HK-2 (cell line): Measurements from ENCODE around the gene GNPTG.
A peak's percentile ranks its signal among the peaks of the same experiment; 100 is the strongest.

Source experiments
- DNase-seq: peaks from one replicate; pipeline ENCODE4 v3.0.0-alpha.2; 2018; ENCODE audit not compliant: unreplicated experiment

Gene GNPTG

DNA sequence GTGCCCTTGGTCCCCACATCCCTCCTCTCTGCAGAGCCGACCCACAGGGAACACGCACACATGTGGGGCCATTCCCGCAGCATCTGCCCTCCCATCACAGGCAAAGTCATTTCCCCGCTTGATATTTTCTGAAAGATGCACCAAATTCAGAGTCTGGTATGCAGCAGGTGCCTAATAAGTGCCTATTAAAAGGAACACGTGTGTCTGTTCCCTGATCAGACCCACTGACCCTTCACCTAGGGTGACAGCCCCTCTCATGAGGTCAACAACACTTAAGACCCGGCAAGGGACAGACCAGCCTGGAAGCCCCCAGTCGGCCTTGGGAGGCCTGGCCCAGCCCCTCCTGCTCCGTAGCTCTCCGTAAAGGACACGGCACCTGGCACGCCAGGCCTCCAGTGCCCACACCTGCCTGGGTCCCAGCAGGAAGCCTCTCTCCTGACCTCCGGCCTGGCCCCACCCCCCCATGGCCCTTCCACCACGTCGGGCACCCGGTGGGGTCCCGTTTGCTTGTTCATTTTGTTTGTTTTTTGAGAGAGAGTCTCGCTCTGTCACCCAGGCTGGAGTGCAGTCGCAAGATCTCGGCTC is 42.7 kb downstream of the GNPTG start:
- no peak for DNase-seq

DNA sequence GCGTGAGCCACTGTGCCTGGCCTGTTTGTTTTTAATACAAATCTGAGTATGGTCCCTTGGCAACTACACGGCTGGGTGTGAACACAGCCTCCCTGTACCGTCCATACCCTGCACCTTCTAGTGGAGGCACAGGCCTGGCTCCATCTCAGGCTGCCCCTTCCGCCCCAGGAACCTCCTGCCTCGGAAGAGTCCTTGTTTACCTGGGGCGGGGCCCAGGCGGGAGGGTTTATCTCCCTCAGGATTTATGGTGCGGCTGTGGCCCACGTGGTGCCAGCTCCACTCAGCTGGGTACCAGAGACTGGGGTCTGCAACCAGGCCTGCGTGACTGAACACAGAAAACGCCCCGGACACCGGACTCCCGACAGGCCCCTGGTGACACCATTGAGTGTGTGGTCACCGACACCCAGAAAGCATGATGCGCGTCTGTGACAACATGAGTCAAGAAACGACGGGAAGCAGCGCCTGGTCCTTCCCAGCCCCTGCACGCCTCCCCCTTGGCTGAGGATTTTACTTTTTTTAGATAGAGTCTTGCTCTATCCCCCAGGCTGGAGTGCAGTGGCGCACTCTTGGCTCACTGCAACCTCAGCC is 43.8 kb downstream of the GNPTG start:
- no peak for DNase-seq

DNA sequence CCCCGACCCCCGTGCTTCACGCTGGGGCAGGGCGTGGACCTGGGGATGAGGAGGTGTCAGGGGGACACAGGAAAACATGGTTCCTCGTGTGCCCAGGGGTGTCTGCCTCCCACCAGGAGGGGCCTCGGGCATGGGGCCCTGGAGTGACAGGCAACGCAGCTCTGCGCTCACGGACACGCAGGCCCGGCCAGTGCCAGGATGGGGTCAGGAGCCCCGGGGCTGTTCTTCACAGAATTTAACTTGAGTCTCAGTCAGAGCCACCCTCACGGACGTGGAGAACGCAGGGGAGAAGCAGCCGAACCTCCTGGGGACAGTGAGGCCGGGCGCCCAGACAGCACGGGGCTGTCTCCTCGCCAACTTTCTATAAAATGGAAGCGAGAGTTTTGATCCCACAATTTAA is 46.0 kb downstream of the GNPTG start:
- no peak for DNase-seq

DNA sequence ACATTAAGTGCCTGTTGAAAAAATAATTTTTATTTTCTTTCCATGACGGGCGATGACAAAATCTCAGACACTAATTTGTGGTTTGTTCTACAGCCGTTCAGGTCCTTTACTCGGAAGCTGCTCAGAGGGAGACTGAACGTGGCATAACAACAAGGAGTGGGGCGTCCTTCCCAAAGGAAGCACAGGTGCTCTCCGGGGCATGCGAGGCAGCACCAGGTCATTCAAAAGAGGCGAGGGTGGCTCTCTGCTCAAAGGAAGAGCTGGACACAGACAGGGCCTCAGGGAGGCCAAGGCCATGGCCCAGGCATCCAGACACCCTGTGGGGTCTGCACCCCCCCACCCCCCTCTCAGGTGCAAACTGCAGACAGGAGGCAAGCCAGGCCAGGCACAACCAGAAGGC is 46.6 kb downstream of the GNPTG start:
- DNase-seq: no peak

DNA sequence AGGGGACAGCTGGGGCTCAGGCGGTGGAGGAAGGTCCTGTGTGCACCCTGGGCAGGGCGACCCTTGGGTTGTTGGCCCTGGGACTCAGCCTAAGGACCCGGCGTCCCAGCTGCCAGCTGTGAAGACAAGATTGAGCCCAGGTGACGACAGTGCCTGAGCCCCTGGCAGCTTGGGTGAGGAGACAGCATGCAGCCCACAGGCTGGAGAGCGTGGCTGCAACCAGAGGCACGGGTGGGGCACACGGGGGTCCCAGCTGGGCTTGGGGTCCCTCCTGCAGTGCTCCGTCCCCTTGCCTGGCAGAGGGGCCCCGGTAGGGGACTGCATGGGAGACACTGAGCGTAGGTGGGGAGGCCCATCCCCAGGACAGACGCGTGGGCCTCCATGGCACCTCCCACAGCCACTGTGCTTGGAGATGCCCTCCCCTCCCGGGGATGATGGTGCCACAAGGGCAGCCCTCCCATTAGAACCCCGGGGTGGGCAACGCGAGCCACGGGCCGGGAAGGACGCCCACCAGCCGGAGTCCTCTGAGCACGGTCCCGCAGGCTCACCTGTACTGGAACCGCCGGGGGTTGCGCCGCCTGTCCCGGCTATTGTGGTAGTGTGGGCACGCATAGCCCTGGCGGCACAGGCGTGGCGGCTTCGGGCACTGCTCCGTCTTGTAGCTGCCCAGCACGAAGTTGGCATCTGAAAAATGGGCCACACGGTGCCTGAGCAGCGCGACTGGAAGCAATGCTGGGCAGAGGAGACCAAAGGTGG is 47.3 kb downstream of the GNPTG start:
- no peak for DNase-seq

DNA sequence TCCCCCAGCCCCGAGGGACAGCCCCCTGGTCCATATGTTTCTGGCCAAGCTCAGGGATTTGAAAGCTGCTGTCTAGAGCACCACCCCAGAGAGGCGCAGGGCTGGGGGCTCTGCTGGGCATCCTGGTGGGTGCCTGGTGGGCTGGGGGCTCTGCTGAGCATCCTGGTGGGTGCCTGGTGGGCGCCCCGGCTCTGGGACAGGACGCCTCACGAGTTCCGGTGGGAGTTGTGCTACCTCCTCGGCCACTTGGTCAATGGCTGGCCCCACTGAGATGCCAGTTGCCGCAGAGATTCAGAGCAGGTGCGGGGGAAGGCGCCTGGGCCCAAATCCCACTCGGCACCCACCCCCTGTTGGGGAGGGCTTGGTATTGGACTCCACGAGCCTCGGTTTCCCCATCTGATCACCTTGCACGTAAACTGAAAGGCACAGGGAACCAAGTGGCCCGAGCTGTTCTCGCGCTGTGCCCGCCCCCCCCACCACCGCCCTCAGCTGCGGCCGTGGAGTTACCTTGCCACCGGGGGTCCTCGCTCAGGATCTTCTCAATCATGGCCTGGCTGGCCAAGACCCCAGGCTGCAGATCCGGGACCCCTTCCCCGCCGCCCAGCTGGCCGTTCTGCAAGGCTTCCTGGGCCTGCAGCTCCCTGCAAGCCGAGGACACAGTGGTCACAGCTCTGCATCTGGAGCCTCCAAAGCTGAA is 49.5 kb downstream of the GNPTG start:
- no peak for DNase-seq

DNA sequence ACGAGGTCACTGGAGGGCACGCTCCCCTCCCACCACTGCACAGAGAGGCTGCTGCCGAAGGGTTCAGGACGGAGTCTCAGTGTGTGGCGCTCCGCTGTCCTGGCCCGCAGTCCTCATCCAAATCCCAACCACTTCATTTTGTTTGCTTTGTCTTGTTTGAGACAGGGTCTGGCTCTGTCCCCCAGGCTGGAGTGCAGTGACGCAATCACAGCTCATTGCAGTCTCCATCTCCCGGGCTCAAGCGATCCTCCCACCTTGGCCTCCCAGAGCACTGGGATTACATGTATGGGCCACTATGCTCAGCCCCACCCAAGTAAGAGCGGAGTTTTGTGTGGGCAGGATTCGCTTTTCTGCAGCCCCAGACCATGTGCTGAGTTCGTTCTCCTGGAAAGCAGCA is 50.0 kb downstream of the GNPTG start:
- no peak for DNase-seq

DNA sequence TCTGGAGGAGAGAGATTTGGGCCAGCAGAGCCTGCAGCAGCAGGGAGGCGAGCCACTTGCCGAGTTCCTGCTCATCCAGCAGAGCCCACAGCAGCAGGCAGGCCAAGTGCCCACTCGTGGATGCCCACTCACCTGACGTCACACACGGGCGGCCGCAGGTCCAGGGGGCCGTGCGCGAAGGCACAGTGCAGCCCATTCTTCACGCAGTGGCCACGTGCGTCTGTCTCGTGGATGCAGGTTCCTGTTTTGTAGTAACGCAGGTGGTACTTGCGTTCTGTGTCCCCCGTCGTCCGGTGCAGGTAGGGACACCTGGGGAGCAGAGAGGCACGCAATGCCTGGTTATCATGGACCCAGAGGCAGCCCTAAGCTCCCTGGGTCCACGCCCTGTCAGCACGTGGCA is 51.3 kb downstream of the GNPTG start:
- DNase-seq: no peak

DNA sequence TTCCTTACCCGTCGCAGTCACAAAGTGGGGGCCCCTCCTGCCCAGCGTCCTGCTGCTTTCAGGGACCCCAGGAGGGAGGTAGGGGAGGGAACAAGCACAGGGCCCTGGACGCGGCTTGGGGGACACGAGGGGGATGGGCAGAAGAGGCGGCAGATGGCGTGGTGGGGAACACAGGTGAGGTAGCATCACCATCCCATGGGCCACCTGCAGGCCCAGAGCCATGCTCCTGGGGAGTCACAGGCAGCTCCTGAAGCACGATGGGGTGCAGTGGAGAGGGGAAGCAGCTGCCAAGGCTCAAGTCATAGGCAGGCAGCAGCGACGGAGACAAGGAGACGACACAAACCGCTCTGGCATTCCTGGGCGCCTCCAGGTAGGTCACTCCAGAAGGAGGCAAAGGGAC is 52.0 kb downstream of the GNPTG start:
- no peak for DNase-seq

DNA sequence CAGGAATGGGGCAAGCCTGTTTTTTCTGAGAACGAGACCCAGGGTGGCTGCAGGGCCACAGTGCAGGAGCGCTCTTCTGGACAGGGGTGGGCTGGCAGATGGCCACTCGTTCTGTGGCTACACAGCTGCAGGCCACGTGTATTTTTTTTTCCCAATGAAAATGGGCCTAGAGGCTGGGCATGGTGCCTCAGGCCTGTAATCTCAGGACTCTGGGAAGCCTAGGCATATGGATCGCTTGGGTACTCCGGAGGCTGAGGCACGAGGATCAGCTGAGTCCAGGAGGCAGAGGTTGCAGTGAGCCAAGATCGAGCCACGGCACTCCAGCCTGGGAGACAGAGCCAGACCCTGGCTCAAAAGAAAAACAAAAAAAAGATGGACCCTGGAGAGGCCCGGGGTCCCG is 56.0 kb downstream of the GNPTG start:
- no peak for DNase-seq

DNA sequence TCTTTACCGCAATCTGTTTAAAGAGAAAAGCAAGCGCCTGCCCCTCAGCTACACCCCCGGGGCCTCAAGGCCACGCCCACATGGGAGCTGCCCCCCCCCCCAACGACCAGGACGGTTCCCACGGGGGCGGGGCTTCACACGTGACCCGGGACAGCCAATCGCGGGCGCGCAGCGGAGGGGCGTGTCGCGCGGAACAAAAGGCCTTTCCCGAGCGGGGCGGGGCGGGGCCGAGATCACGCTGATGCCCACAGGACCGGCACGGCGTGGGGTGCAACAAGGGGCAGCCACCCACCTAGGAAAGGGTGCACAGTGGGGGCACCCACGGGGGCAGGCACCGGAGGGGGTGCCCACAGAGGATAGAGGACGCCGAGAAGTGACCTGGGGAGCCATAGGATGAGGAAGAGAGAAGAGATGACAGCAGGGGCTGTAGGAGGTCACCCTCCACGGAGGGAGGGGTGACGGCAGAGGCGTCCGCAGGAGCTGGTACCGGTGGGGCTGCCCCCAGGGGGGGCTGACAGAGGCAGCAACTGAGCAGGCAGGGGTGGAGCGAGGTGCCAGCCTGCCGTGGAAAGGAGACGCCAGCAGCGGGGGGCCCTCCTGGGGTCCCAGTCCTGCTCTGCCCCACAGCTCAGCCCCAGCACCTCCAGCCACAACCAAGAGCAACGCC is 56.6 kb downstream of the GNPTG start:
- DNase-seq: peak; percentile 87

DNA sequence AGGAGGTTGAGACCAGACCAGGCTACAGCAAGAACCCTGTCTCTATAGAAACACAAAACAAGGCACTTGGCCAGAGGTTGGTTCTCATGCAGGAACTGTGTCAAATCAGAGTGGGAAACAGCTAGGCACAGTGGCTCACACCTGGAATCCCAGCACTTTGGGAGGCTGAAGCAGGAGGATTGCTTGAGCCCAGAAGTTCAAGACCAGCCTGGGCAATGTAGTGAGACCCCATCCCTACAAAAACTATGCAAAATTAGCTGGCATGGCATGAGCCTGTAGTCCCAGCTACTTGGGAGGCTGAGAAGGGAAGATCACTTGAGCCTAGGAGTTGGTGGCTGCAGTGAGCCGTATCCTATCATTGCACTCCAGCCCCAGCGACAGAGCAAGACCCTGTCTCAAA is 61.1 kb downstream of the GNPTG start:
- DNase-seq: no peak
